IPS-20b (cell line): ENCODE measurements around the gene INHBB.

ENCODE experiments used
- H3K27ac ChIP-seq: one replicate; pipeline ENCODE4 v1.5.1; 2013; ENCODE audit warnings: low read length
- H3K27me3 ChIP-seq: 2 replicates; pipeline ENCODE4 v1.6.1; 2013; ENCODE audit warnings: mild to moderate bottlenecking, low read length, inconsistent platforms; ENCODE audit not compliant: insufficient read depth
- H3K36me3 ChIP-seq: 2 replicates; pipeline ENCODE4 v1.6.1; 2013; ENCODE audit warnings: low read depth, mild to moderate bottlenecking, inconsistent platforms, low read length, moderate library complexity; ENCODE audit not compliant: insufficient read depth
- H3K4me1 ChIP-seq: 2 replicates; pipeline ENCODE4 v1.6.1; 2013; ENCODE audit warnings: mild to moderate bottlenecking, control low read depth, inconsistent platforms, low read length, moderate library complexity; ENCODE audit not compliant: insufficient read depth
- H3K4me3 ChIP-seq: 2 replicates; pipeline ENCODE4 v1.5.1; 2013; ENCODE audit warnings: mild to moderate bottlenecking, low read length, inconsistent platforms
- H3K9ac ChIP-seq: 2 replicates; pipeline ENCODE4 v1.6.1; 2013; ENCODE audit warnings: low read depth, mild to moderate bottlenecking, inconsistent platforms, low read length, moderate library complexity
- H3K9me3 ChIP-seq: 2 replicates; pipeline ENCODE4 v1.6.1; 2013; ENCODE audit warnings: mild to moderate bottlenecking, low read depth, low read length, inconsistent platforms; ENCODE audit not compliant: insufficient read depth

Gene INHBB

DNA sequence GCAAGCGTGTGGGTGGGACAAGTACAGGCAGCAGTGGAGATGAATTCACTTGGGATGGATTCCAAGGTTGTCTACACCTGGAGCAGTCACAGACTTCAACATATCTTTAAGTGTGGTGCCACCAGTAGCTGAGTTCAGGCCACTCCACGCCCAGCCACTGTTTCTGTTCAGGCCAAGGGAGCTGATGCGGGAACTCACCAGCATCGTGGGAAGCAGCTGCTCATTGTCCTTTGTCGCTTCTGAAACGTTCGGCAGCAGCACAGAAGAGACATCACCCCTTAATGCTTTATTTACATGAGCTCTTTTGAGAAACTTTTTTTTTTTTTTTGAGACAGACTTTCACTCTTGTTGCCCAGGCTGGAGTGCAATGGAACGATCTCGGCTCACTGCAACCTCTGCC is 19.9 kb upstream of the INHBB start:
- no peak overlapping the region for H3K4me3 ChIP-seq
- H3K4me1 ChIP-seq, result no peaks in the 10 kb centered on the region
- no peak overlapping the region for H3K9ac ChIP-seq
- H3K27ac ChIP-seq, result no peak overlapping the region
- H3K9me3 ChIP-seq, result no peaks in the 10 kb centered on the region
- no peaks in the 10 kb centered on the region for H3K36me3 ChIP-seq
- H3K27me3 ChIP-seq, result peaks cover 28% of the 10 kb centered on the region

DNA sequence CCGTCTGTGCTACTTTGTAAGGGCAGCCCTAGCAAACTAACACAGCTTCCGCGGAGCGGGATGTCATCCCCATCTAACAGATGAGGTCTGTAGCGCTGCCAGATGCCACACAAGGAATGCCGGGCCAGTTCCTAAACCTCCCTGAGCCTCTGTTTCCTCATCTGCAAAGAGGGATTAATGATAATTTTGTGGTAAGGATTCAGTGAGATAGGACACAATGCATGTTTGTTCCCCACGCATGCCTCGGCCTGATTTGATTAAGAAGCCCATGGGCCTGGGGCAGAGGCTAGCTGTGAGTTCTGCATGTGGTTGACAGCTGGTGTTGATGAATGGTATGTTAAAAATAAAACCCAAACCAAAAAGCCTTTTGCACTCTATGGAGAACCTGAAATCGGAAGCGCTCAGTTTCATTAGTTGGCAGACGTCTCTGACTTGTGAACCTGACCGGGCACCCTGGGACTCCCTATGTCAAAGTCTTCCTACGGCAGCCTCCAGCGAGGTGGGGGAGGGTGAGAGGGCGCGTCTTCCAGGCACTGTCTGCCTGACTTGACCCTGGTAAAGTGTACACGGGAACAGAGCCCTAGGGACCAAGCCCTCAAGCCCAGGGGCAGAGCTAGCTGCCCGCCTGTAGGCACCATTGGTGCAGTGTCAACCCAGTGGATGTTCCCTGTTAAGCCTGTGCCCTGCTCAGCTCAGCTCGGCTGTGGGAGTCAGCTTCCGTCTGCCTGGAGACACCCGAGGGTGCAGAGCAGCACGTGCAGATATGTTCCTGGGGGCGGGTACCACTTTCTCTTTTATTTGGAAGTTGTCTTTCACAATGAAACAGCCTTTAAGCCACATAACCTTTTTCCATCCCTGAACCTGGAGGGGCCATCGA is 14.8 kb upstream of the INHBB start:
- Histone ChIP-seq H3K27me3 (peaks cover 28% of the 10 kb centered on the region), H3K27ac (no peak overlapping the region), H3K4me3 (no peak overlapping the region), H3K9ac (no peak overlapping the region), H3K4me1 (no peaks in the 10 kb centered on the region), H3K9me3 (no peaks in the 10 kb centered on the region), H3K36me3 (no peaks in the 10 kb centered on the region)

DNA sequence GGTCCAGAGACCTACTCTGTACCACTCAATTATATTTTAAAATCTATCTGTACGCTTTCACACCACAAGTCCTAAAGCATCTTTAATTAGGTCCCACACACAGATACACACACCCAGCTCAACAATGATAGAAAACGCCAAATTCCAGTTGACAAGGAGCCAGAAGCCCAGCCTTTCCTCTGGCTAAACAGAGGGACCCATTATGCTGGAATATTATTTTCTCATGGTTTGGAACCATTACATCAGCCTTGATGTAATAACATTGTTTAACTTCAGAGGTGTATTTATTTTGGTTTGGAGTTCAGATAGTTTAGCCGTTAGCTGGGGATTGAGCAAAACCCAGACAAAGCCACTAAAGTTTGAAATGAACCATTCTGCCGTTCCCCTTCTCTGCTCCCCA is 14.0 kb upstream of the INHBB start:
- Histone ChIP-seq H3K4me1 (no peaks in the 10 kb centered on the region), H3K9ac (no peak overlapping the region), H3K27ac (no peak overlapping the region), H3K27me3 (peaks cover 34% of the 10 kb centered on the region), H3K4me3 (no peak overlapping the region), H3K36me3 (no peaks in the 10 kb centered on the region), H3K9me3 (no peaks in the 10 kb centered on the region)

DNA sequence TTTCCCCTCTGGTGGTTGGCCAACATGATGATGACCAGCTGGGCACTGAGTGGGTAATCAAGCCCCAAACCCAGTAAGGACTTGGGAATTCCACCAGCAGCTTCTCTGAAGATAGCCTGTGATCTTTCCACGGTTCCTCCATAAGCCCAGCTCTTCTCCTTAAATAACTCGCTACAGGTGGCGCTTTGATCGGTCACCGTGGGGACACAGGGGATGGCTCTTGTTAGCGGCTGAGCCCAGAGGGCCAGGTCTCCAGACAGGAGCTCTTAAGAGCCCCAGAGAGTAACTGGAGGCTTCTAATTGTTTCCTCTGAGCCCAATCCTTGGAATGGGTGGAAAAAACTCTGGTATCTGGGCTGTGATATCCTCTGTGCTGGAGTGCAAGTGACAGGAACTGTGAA is 13.6 kb upstream of the INHBB start:
- H3K4me1 ChIP-seq, result no peaks in the 10 kb centered on the region

DNA sequence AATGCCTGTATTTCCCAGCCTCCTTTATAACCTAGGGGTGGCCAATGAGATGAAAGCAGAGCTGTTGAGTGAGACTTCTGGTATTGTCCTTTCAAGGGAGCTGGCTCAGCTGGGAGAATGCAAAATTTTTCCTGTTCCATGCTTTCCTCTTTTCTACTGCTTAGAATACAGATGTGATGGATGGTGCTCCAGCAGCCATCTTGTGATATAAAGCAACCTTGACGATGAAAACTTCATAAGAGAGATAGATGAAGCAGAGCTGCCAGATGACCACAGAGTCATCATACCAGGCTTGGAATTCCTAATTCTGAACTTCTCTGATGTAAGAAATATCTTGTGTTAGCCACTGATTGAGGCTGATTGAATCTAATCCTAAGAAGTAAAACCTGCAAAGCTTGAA is 11.9 kb upstream of the INHBB start:
- Histone ChIP-seq H3K36me3 (no peaks in the 10 kb centered on the region), H3K27me3 (peaks cover 25% of the 10 kb centered on the region), H3K27ac (no peak overlapping the region), H3K4me1 (no peaks in the 10 kb centered on the region), H3K9ac (no peak overlapping the region), H3K9me3 (no peaks in the 10 kb centered on the region), H3K4me3 (no peak overlapping the region)

More for the DNA sequence above, 13.6 kb upstream of the INHBB start:
- H3K36me3 ChIP-seq, result no peaks in the 10 kb centered on the region
- H3K27me3 ChIP-seq, result peaks cover 29% of the 10 kb centered on the region
- no peak overlapping the region for H3K9ac ChIP-seq
- no peak overlapping the region for H3K27ac ChIP-seq
- H3K4me3 ChIP-seq, result no peak overlapping the region
- no peaks in the 10 kb centered on the region for H3K9me3 ChIP-seq

DNA sequence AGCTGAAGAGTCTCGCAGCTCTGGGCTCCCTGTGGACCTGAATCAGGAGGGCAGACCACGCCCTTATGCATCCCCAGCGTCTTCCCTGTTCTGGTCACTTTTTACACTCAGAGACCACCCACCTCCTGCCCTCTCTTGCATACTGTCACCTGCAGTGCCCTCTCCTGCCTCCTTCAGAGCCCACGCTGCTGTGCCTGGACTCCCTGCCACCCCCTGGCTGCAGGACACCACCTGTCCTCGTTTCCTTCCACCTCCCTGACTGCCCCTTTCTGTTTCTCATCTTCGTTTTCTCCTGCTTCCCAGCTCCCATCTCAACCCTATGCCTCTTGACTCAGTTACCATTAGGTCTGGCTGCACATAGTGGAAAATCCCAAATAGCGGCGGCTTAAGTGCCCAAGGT is 9.2 kb upstream of the INHBB start:
- Histone ChIP-seq H3K27me3 (peaks cover 46% of the 10 kb centered on the region), H3K27ac (no peak overlapping the region), H3K36me3 (no peaks in the 10 kb centered on the region), H3K9ac (no peak overlapping the region), H3K4me1 (no peaks in the 10 kb centered on the region), H3K4me3 (no peak overlapping the region), H3K9me3 (no peaks in the 10 kb centered on the region)

DNA sequence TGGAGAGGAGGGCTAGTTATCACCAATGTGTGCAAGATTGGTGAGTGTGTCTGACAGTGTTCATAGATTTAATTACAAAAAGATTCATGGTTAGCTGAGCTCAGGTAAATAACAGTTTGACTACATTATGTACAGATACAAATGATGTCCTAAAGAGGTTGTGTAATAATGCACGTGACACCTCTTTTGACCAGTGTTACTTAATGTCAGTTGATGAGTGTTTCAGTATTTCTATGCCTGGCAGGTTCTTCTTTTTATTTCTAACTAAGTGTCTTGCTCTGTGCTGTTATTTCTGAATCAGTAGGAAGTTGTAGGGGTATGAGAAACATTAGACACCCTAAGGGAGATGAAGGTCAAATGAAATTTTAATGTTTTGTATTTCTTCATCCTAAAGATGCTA is 7.9 kb upstream of the INHBB start:
- H3K4me3 ChIP-seq, result no peak overlapping the region

DNA sequence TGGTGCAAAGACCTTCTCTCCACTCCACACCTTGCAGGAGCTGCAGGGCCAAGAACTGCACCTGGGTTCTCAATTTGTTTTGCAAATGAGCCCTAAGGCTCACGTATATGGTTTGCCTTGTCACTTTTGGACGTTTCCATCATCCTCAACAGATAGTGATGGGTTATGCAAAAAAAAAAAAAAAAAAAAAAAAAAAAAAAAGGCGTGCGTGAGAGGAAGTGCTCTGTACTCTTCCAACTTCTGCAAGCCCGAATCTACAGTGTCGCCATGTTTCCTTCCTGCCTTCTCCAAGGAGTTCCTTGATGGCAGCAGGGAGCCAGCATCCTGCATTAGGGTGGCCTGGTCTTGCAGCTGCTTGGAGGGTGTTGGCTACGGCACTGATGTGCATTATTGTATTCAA is 4.0 kb upstream of the INHBB start:
- Histone ChIP-seq H3K9me3 (no peaks in the 10 kb centered on the region), H3K27ac (no peak overlapping the region), H3K36me3 (no peaks in the 10 kb centered on the region), H3K4me3 (no peak overlapping the region), H3K4me1 (peaks cover 3% of the 10 kb centered on the region; the same call in 1 of the 2 replicates), H3K9ac (no peak overlapping the region), H3K27me3 (peaks cover 88% of the 10 kb centered on the region)

More for the DNA sequence above, 7.9 kb upstream of the INHBB start:
- H3K27ac ChIP-seq, result no peak overlapping the region
- H3K9me3 ChIP-seq, result no peaks in the 10 kb centered on the region
- H3K4me1 ChIP-seq, result no peaks in the 10 kb centered on the region
- H3K27me3 ChIP-seq, result peaks cover 59% of the 10 kb centered on the region
- no peaks in the 10 kb centered on the region for H3K36me3 ChIP-seq
- no peak overlapping the region for H3K9ac ChIP-seq

DNA sequence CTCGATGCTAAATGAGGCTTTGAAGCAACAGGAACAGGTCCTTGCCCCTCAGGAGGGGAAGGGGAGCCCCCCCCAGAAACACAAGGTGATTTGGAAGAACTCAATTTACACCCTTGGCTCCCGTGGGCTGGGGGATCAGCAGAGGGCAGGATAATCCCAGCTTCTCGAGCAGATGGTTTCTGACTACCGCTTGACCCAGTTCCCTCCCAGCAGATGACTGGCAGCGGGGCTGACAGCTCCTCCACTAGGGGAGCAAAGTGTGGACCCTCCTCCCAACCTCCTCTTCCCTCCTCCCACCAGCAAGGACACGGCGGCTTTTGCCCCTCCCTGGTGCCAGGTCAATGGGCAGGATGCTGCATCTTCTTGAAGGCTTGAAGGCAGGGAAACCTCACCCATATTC is 3.5 kb upstream of the INHBB start:
- Histone ChIP-seq H3K27me3 (peaks cover 92% of the 10 kb centered on the region), H3K4me3 (no peak overlapping the region), H3K4me1 (peaks cover 4% of the 10 kb centered on the region; the same call in 1 of the 2 replicates), H3K9ac (no peak overlapping the region), H3K36me3 (no peaks in the 10 kb centered on the region), H3K9me3 (no peaks in the 10 kb centered on the region), H3K27ac (no peak overlapping the region)

DNA sequence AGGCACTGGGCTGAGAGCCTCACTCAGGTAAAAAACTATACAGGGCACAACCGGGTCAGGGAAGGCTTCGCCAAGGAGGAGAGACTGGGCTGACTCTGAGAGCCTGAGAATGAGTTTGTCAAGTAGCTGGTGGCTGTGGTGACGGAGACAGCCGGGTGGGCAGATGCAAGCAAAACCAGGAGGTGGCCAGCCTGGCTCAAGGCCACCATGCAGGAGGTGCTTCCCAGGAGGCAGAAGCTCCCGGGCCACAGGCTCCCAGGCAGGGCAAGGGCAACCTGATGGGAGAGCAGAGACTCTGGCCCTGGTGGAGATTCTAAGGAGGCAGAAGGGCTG is 2.9 kb upstream of the INHBB start:
- no peaks in the 10 kb centered on the region for H3K9me3 ChIP-seq
- H3K27me3 ChIP-seq, result peaks cover 96% of the 10 kb centered on the region
- H3K9ac ChIP-seq, result no peak overlapping the region
- H3K36me3 ChIP-seq, result no peaks in the 10 kb centered on the region
- H3K27ac ChIP-seq, result no peak overlapping the region
- no peak overlapping the region for H3K4me3 ChIP-seq
- peaks cover 9% of the 10 kb centered on the region; the same call in 1 of the 2 replicates for H3K4me1 ChIP-seq

DNA sequence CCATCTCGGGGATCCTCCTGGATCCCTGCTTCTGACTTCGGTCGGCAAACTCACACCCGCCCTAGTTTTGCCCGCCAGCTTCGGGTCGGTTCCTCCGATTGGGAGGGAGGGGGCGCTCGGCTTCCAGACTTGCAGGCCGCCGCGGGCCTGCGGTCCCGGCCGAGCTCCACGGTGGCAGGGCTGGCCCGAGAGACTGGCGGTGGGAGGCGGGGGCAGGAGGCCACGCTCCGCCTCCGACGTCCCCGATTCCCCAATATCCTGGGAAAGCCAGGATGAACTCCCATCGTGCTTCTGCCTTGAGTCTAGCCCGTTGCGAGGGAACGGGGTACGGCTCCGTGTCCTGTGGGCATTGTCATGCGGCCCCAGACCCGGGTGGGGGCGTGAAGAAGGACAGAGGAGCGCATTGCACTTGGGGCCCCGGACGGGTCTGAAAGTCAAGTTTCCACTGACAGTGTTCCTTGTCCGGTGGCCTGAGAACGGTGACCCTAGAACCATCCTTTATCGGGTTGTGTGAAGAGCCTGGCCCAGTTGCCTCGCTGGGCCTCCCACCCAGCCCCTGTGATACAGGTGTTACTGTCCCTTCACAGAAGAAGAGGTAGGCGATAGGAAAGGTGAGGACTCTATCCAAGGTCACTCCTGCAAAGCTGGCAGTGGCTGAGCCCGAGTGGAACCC is 2.4 kb upstream of the INHBB start:
- peaks cover 13% of the 10 kb centered on the region; the same call in 1 of the 2 replicates for H3K4me1 ChIP-seq
- H3K9ac ChIP-seq, result no peak overlapping the region
- no peaks in the 10 kb centered on the region for H3K9me3 ChIP-seq
- peaks cover 96% of the 10 kb centered on the region for H3K27me3 ChIP-seq
- H3K4me3 ChIP-seq, result peak overlapping the region; percentile 34; the same call in 1 of the 2 replicates
- H3K27ac ChIP-seq, result no peak overlapping the region
- no peaks in the 10 kb centered on the region for H3K36me3 ChIP-seq
